T47D (cell line): ENCODE measurements around the gene TENM3.
A peak's percentile ranks its signal among the peaks of the same experiment; 100 is the strongest.

Source experiments
- DNase-seq, 2 experiments: peaks; one replicate each; pipeline versions ENCODE4 v3.0.0 to v3.0.0-alpha.2; 2011 to 2012; ENCODE audit warnings: low read depth in 1 of 2, low spot score in 1 of 2
- JUND ChIP-seq: IDR thresholded peaks from 2 replicates; pipeline ENCODE4 v1.6.1; 2012; ENCODE audit warnings: low read depth
- in situ Hi-C: cut with HindIII; loops from 2 replicates; pipeline ENCODE4 v1.10.0; 2016; ENCODE audit warnings: low sequenced_read_pairs, low pct_unique_long_range_greater_than_20kb

TENM3 gene

GRCh38 chr4:182344968-182345367 lies 101.8 kb downstream of the TENM3 start:
- in situ Hi-C loops: no loop called here
- TF ChIP-seq JUND: no peak
- no peak for DNase-seq

- TF ChIP-seq JUND: no peak
- DNase-seq: no peak
- in situ Hi-C loops: no loop called here
These were observed 103.0 kb downstream of the TENM3 start for GRCh38 chr4:182346250-182346649.

GRCh38 chr4:182346675-182347375 lies 103.6 kb downstream of the TENM3 start:
- TF ChIP-seq JUND: no peak
- DNase-seq: no peak
- in situ Hi-C loops: no loop called here

GRCh38 chr4:182348779-182349326 lies 105.7 kb downstream of the TENM3 start:
- DNase-seq: peak in 1 of 2 experiments; percentile 23
- TF ChIP-seq JUND: no peak
- in situ Hi-C loops: no loop called here

GRCh38 chr4:182350041-182350440 lies 106.8 kb downstream of the TENM3 start:
- DNase-seq: no peak
- TF ChIP-seq JUND: no peak
- in situ Hi-C loops: no loop called here

DNA sequence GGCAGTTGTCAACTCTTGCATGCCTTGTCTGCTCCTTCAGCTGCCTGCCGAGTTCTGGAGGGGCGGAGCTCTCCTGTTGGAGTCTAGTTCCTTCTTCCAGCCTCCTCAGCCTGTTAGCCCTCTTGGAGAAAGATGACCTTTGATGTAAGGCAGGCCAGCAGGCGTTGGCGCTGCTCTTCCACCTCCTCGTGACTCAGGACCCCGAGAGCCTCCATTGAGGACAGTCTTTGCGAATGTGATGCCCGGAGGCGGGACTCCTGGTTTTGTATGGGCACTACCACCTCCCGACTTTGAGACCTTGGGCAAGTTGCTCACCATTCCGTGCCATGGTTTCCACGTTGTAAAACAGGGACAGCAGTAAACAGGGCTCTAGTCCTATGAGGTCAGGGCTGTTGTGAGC lies 108.3 kb downstream of the TENM3 start:
- DNase-seq: no peak
- in situ Hi-C loops: no loop called here
- TF ChIP-seq JUND: no peak

- TF ChIP-seq JUND: no peak
- in situ Hi-C loops: no loop called here
These were observed 110.9 kb downstream of the TENM3 start for GRCh38 chr4:182354106-182354505.

GRCh38 chr4:182354867-182355266 lies 111.7 kb downstream of the TENM3 start:
- in situ Hi-C loops: no loop called here
- no peak for DNase-seq
- no peak for TF ChIP-seq JUND

More at GRCh38 chr4:182354106-182354505, 110.9 kb downstream of the TENM3 start:
- no peak for DNase-seq

DNA sequence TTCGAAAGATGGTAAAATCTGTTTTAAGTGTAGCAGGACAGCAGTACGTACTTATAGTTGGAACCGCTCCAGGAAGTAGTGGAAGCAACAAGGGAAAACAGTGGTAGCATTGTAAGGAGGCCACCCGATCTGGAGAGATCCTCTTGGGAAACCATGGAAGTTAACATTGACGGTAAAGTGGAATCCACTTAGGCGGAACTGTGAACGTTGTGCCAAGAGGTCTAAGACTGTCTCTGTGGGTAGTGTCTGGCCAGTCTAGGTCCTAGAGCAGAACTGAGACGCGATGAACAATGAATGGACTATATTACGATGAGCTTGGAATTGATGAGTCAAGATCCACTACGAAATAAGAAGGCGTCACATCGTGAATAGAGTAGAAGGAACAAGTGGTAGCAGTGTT lies 124.0 kb downstream of the TENM3 start:
- in situ Hi-C loops: no loop called here
- no peak for TF ChIP-seq JUND
- DNase-seq: no peak

- no peak for DNase-seq
- in situ Hi-C loops: no loop called here
- TF ChIP-seq JUND: no peak
These were observed 126.0 kb downstream of the TENM3 start for GRCh38 chr4:182369211-182369610.

GRCh38 chr4:182370491-182370890 lies 127.3 kb downstream of the TENM3 start:
- in situ Hi-C loops: no loop called here
- TF ChIP-seq JUND: no peak
- DNase-seq: no peak

DNA sequence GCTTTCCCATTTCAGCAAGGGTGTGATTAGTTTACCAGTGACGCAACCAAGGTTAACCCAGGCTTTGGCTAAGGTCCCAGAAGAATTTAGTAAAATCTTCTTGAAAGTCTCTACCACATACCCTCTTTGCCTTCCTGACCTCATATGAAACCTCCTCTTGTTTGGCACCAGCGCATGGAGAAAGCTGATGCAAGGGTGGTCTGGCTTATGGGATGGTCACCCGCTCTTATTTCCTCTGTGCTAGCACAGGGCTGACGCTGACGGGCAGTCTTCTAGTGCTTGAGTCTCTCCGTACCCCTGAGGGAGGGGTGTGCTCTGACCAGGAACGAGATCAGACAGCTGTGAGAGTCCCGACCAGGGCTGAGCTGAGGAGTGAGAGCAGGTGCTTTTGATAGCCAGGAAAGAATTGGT lies 137.6 kb downstream of the TENM3 start:
- in situ Hi-C loops: no loop called here
- TF ChIP-seq JUND: no peak
- no peak for DNase-seq

GRCh38 chr4:182382941-182383340 lies 139.7 kb downstream of the TENM3 start:
- TF ChIP-seq JUND: no peak
- in situ Hi-C loops: no loop called here
- DNase-seq: no peak
